Neural crest cell (in vitro differentiated cells): ENCODE results near the gene PRRT3. TPM values are rescaled to one million over a fixed set of nuclear protein-coding genes. Genes with fewer than 3 reads are reported as not detected.
"Not testable (repeated sequence)": the region's sequence is repeated elsewhere in the genome, so short reads cannot be mapped to it uniquely, and the experiment has no call there.

ENCODE experiments used
- DNase-seq: peaks from one replicate; pipeline ENCODE4 v3.0.0; 2021; ENCODE audit warnings: low read depth, mixed read lengths, low spot score
- H3K27ac Mint-ChIP-seq: one replicate; pipeline ENCODE4 v1.8.0; 2021; ENCODE audit warnings: mild to moderate bottlenecking, mixed read lengths; ENCODE audit not compliant: unreplicated experiment
- H3K27me3 Mint-ChIP-seq: 2 replicates; pipeline ENCODE4 v1.8.0; 2021; ENCODE audit warnings: low read depth, mild to moderate bottlenecking, mixed read lengths
- H3K36me3 Mint-ChIP-seq: 2 replicates; pipeline ENCODE4 v1.8.0; 2021; ENCODE audit warnings: low read depth, mild to moderate bottlenecking, mixed read lengths
- H3K4me1 Mint-ChIP-seq: 2 replicates; pipeline ENCODE4 v1.8.0; 2021; ENCODE audit warnings: mixed read lengths
- H3K4me3 Mint-ChIP-seq: one replicate; pipeline ENCODE4 v1.8.0; 2021; ENCODE audit warnings: mild to moderate bottlenecking, mixed read lengths
- H3K9me3 Mint-ChIP-seq: 2 replicates; pipeline ENCODE4 v1.8.0; 2021; ENCODE audit warnings: mixed read lengths
- CTCF ChIP-seq: fragments of 200-600 bp; sonication (generic); conservative IDR thresholded peaks from 2 replicates; pipeline ENCODE4 v1.5.0; 2021; ENCODE audit warnings: antibody characterized with exemption, mild to moderate bottlenecking
- total RNA-seq: library from RNA; stranded (reverse); gene quantifications from 2 replicates; pipeline ENCODE4 v1.2.1, GENCODE V29; 2021

PRRT3 gene
- total RNA-seq, 1 donor from 2014 or later: 6.4 TPM

- TF ChIP-seq CTCF: no peak
- no peaks in the 10 kb centered on the region for H3K4me1 Mint-ChIP-seq
- H3K4me3 Mint-ChIP-seq: no peak overlapping the region
- DNase-seq: no peak
- no peak overlapping the region for H3K27ac Mint-ChIP-seq
- H3K36me3 Mint-ChIP-seq: no peaks in the 10 kb centered on the region
- no peaks in the 10 kb centered on the region for H3K27me3 Mint-ChIP-seq
- no peaks in the 10 kb centered on the region for H3K9me3 Mint-ChIP-seq
These were observed 49.0 kb downstream of the PRRT3 start for GRCh38 chr3:9903238-9903624.

GRCh38 chr3:9902372-9903237 is 49.6 kb downstream of the PRRT3 start, which contains the start of gene IL17RE:
Gene IL17RE (plus strand): TSS chr3:9902848. CDS start chr3:9902933, 85 bp downstream.
- Mint-ChIP-seq H3K4me1 (no peaks in the 10 kb centered on the region), H3K36me3 (no peaks in the 10 kb centered on the region), H3K27me3 (no peaks in the 10 kb centered on the region), H3K4me3 (no peak within 1 kb of the TSS), H3K9me3 (no peaks in the 10 kb centered on the region), H3K27ac (no peak within 1 kb of the TSS)
- TF ChIP-seq CTCF: no peak
- DNase-seq: no peak

- H3K4me1 Mint-ChIP-seq: no peaks in the 10 kb centered on the region
- TF ChIP-seq CTCF: no peak
- no peaks in the 10 kb centered on the region for H3K9me3 Mint-ChIP-seq
- H3K4me3 Mint-ChIP-seq: no peak overlapping the region
- DNase-seq: no peak
- no peaks in the 10 kb centered on the region for H3K36me3 Mint-ChIP-seq
- no peaks in the 10 kb centered on the region for H3K27me3 Mint-ChIP-seq
- H3K27ac Mint-ChIP-seq: no peak overlapping the region
These were observed 50.2 kb downstream of the PRRT3 start for GRCh38 chr3:9901967-9902366.

GRCh38 chr3:9900965-9901415 is 51.2 kb downstream of the PRRT3 start:
- not testable (repeated sequence) for H3K36me3 Mint-ChIP-seq, H3K4me3 Mint-ChIP-seq, H3K27me3 Mint-ChIP-seq, H3K9me3 Mint-ChIP-seq, H3K27ac Mint-ChIP-seq, H3K4me1 Mint-ChIP-seq, DNase-seq

GRCh38 chr3:9899289-9899791 is 52.9 kb downstream of the PRRT3 start:
- H3K36me3 Mint-ChIP-seq: peaks cover 4% of the 10 kb centered on the region
- TF ChIP-seq CTCF: no peak
- no peaks in the 10 kb centered on the region for H3K9me3 Mint-ChIP-seq
- H3K27me3 Mint-ChIP-seq: no peaks in the 10 kb centered on the region
- no peak overlapping the region for H3K27ac Mint-ChIP-seq
- no peak for DNase-seq
- no peak overlapping the region for H3K4me3 Mint-ChIP-seq
- no peaks in the 10 kb centered on the region for H3K4me1 Mint-ChIP-seq
